Ishikawa (cell line): ENCODE data around the gene PTGES2.

Experiments
- EGR1 ChIP-seq: IDR thresholded peaks from 2 replicates; pipeline ENCODE4 v1.6.1; 2012
- EP300 ChIP-seq: IDR thresholded peaks from 2 replicates; pipeline ENCODE4 v1.6.1; 2012; ENCODE audit warnings: borderline replicate concordance
- FOXM1 ChIP-seq: IDR thresholded peaks from 2 replicates; pipeline ENCODE4 v1.6.1; 2012; ENCODE audit warnings: low read depth, borderline replicate concordance
- NFIC ChIP-seq: IDR thresholded peaks from 2 replicates; pipeline ENCODE4 v1.6.1; 2012
- RAD21 ChIP-seq: IDR thresholded peaks from 2 replicates; pipeline ENCODE4 v1.6.1; 2012; ENCODE audit warnings: low read depth
- REST ChIP-seq: IDR thresholded peaks from 2 replicates; pipeline ENCODE4 v1.6.1; 2012; ENCODE audit warnings: low read depth, mild to moderate bottlenecking
- TAF1 ChIP-seq: IDR thresholded peaks from 2 replicates; pipeline ENCODE4 v1.6.1; 2012; ENCODE audit warnings: low read depth, mild to moderate bottlenecking
- TCF12 ChIP-seq: IDR thresholded peaks from 2 replicates; pipeline ENCODE4 v1.6.1; 2012; ENCODE audit warnings: low read depth
- TEAD4 ChIP-seq: IDR thresholded peaks from 2 replicates; pipeline ENCODE4 v1.6.1; 2012
- YY1 ChIP-seq: IDR thresholded peaks from 2 replicates; pipeline ENCODE4 v1.6.1; 2012; ENCODE audit warnings: low read depth
- ZBTB7A ChIP-seq: IDR thresholded peaks from 2 replicates; pipeline ENCODE4 v1.6.1; 2012; ENCODE audit warnings: low read depth
- TF ChIP-seq, protein P1 (sequence below): IDR thresholded peaks from 2 replicates; pipeline ENCODE4 v1.6.1; 2012

- no peak for TF ChIP-seq TEAD4
- TF ChIP-seq EP300: no peak
- TF ChIP-seq FOXM1: no peak
- no peak for TF ChIP-seq ZBTB7A
- no peak for TF ChIP-seq TCF12
- no peak for TF ChIP-seq NFIC
- no peak for TF ChIP-seq RAD21
- TF ChIP-seq REST: no peak
- TF ChIP-seq EGR1: no peak
- TF ChIP-seq, protein P1, sequence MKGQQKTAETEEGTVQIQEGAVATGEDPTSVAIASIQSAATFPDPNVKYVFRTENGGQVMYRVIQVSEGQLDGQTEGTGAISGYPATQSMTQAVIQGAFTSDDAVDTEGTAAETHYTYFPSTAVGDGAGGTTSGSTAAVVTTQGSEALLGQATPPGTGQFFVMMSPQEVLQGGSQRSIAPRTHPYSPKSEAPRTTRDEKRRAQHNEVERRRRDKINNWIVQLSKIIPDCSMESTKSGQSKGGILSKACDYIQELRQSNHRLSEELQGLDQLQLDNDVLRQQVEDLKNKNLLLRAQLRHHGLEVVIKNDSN: no peak
- TF ChIP-seq TAF1: no peak
- no peak for TF ChIP-seq YY1
Observed at GRCh38 chr9:128106181-128106939, 21.2 kb downstream of the PTGES2 start.
